Measurements from ENCODE around the gene PNMA8C.

- no peak for TF ChIP-seq CTCF (IDR thresholded peaks at IDR 0.05)
- no peak for TF ChIP-seq POLR2A (IDR thresholded peaks at IDR 0.05)
- TF ChIP-seq POLR2AphosphoS5 (IDR thresholded peaks at IDR 0.05) = no peak
- TF ChIP-seq EP300 (IDR thresholded peaks at IDR 0.05) = no peak
Measured at GRCh38 chr19:46461537-46461936, 32.8 kb upstream of the PNMA8C start.
